ENCODE measurements around the gene PNISR.
"Not testable (repeated sequence)": the region's sequence is repeated elsewhere in the genome, so short reads cannot be mapped to it uniquely, and the experiment has no call there.

The PNISR gene, protein sequence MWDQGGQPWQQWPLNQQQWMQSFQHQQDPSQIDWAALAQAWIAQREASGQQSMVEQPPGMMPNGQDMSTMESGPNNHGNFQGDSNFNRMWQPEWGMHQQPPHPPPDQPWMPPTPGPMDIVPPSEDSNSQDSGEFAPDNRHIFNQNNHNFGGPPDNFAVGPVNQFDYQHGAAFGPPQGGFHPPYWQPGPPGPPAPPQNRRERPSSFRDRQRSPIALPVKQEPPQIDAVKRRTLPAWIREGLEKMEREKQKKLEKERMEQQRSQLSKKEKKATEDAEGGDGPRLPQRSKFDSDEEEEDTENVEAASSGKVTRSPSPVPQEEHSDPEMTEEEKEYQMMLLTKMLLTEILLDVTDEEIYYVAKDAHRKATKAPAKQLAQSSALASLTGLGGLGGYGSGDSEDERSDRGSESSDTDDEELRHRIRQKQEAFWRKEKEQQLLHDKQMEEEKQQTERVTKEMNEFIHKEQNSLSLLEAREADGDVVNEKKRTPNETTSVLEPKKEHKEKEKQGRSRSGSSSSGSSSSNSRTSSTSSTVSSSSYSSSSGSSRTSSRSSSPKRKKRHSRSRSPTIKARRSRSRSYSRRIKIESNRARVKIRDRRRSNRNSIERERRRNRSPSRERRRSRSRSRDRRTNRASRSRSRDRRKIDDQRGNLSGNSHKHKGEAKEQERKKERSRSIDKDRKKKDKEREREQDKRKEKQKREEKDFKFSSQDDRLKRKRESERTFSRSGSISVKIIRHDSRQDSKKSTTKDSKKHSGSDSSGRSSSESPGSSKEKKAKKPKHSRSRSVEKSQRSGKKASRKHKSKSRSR

DNA sequence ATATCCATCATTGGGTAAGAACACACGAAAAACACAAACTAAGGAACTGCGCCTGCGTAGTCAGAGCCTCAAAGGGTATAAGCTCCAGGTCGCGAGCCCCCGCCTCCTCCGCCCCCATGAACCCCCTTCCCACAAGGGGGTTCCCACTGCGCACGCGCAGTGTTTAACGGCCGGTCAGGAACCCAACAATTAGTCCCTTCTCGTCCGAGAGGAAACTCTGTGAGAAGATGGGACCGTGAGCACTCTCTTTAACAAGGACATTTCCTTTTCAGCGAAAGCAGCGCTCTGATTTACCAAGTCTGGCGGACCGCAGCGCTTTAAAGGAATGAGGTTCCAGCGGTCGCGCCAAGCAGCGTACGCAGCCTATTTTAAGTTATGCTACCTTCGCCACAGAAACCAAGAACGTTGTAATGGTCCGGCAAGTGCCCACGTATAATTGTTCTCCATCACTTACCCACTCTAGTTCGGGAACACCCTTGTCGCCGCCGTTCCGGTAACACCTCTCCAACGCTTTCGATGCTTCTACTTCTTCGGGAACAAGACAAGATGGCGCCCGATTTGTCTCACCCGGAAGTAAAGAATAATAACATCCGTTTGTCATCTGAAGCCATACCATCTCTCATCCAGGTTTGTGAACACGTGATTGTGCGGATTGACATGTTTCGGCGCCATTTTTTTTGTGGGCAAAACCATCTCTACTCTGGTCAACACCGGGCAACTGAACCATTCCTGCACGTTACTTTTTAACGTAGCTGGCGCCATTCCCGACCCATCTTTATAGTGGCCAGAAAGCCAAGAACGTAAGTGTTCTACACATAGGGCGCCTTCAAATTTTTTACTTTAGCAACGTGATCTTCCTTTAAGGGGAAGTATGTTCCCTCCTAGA, at the start of gene PNISR:
PNISR (minus strand) TSS at position 548 of the 886 bp plus-strand sequence. CDS start 10,649 bp downstream, outside the sequence.
- peak; percentile 95 to 96 for DNase-seq

DNA sequence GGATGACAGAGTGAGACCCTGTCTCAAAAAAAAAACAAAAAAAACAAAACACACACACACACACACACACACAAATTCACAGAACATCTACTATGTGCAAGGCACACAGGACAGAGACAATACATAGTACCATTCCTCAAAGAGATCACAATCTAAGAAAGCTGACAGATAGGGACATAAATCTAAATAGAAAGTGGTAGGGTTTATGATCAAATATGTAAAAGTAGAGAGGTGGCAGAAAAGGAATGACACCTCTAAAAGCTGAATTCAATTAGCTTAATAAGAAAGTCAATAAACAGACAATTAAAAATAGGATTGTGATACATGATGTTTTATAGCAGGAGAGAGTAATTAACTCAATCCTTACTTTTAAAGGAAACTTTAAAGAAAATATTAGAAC, 48.6 kb upstream of the PNISR start:
- DNase-seq: no peak

DNA sequence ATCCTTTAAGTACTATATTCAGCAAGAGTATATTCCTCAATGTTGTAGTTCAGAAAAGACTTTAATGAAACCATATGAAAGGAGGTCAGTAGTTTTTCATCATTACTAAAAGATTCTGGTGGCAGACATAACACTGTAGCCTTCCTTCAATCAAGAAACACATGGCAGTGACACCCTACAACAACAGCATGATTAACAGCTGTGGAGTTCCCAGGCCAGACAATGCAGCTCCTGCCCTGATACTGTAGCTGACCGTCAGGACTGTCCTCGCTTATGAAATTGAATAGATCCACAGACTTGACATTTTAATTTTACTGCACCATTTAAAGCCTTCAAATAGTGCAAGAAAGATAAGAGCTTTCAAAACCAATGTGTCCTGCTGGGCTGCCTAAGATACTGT, 46.5 kb upstream of the PNISR start:
- DNase-seq: no peak

DNA sequence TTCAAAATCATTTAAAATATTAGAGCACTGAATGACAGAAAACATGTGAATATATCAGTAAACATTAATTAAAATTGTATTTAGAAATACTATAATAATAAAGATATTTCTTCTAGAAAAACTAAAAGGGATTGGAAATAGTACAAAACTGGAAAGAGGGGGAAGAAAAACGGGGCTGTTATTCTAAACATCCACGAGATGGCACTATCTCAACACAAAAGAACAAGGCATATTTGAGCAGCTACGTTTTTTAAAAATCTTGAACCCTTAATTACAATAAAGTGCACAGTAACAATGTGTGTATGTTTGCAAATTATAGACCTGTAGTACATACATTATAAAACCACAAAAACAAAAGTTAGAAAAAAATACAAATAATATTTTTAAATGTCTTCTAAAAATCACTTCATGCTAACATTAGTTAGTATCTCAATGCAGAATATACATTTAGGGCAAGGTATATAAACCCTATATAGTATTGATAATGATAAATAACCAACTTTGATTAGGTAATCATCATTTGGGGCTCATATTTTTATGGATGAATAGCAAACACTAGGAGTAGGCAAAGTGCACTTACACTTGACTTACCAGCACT, 42.5 kb upstream of the PNISR start:
- DNase-seq: peak in 1 of 2 donors; percentile 46

DNA sequence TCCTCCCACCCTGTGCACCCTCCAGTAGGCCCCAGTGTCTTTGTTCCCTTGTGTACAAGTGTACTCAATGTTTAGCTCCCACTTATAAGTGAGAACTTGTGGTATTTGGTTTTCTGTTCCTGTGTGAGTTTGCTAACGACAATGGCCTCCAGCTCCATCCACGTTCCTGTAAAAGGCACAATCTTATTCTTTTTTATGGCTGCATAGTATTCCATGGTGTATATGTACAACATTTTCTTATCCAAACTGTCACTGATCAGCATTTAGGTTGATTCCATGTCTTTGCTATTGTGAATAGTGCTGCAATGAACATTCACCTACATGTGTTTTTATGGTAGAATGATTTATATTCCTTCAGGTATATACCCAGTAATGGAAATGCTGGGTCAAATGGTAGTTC, 34.0 kb upstream of the PNISR start:
- DNase-seq: not testable (repeated sequence)

DNA sequence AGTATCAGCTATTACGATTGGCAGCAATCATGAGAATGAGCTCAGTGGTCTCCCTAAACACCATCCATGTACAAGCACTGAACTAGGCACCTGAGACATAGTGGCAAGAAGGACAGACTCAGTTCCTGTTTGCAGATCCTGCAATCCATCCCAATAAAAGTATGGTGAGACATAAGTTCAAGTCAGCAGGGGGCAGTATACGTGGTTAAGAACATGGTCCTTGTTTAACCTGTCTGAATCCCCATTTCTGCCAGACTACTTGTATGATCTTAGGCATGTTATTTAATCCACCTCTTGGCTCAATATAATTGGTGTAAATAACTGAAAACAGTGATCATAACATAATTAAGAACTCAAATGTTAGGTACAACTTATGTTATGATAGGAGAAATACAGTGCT, 33.2 kb upstream of the PNISR start:
- DNase-seq: peak in 1 of 2 donors; percentile 20

DNA sequence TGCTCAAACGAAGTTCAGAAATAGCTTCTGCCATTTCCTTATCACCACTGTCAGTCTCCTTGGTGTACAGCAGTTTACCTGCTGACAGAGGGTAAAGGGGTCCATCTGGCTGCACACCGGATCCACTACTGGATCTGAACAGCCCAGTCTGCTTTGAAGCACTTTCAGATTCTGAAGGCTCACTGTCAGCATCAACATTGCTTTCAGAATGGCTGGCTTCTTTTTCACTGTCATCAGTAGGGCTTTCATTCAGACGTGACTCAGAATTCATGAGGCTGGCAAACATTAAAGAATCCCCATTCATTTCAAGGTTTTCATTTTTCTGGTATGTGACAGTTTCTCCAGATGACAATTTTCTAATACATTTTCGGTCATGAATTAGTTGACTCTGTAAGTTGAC, 21.0 kb upstream of the PNISR start:
- DNase-seq: no peak

DNA sequence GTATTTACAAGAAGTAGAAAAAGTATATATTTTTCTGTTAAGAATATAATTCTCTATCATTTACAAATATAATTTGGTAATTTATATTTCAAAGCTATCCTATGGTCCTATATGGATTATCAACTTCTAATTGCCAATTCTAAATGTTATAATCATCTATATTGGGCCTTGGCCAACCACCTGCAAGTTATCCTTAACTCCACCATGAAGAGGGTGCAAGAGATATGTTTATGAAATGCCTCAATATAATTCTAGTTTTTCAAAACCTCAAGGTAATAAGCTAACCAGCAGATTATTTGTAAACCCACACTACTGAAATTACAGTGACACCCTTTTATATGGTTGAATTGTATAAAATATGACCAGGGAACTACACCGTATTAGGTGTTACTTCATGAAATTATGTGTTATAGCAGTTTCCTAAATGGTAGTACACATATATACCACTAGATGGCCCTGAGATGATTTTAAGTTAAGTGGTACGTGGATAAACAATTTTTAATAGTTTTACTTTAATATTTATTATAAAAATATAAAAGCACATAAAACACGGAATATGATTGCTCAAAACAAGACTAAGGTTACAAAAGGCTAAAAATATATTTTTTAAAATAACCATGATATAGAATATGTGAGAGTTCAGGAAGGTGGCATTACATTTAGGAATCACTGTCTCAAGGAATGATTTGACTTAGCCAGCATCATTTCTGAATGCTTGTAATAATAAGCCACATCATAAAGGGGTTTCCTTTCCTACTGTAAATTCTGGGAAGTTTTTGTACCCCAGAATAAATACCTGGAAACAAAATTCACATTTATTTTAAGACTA, 9.8 kb upstream of the PNISR start:
- DNase-seq: peak in 1 of 2 donors; percentile 59

DNA sequence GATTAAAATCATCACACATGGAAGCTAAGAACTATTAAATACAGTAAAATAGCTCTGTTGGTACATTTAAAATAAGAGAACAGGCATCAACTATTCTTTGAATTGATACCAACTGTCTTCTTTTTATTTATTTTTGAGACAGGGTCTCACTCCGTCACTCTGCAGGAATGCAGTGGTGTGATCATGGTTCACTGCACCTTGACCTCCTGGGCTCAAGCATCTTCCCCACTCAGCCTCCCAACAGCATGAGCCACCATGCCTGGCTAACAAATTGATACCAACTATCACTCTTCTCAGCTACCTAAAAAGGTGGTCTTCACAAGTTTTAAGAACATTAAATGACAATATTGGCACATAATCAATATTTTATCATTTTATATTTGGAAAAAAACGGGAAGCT, 7.8 kb upstream of the PNISR start:
- DNase-seq: no peak

DNA sequence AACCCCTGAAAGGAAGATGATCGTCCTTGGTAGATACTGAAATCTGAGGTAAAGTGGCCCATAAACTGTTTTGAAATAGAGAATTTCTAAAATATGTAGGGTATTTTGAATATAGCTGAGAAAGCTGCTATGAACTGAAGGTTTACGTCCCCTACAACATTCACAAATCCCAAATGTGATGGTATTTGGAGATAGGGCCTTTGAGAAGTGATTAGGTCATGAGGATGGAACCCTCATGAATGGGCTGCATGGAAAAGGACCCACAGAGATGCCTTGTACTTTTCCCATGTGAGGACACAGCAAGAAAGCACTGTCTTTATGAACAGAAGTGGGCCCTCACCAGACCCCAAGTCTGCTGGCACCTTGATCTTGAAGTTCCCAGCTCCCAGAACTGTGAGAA, 6.8 kb upstream of the PNISR start:
- DNase-seq: no peak

DNA sequence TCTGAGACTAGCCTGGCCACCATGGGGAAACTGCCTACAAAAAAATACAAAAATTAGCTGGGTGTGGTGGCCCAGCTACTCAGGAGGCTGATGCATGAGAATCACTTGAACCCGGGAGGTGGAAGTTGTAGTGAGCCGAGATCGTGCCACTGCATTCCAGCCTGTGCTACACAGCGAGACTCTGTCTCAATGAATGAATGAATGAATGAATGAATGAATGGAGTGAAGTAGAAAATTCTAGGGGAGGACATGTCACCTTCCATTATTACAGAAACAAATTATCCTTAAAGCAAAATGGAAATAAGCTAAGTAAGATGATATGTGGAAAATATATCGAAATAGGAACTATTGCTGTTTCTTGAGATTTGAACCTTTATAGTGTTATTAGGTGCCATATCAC, 2.9 kb upstream of the PNISR start:
- no peak for DNase-seq

DNA sequence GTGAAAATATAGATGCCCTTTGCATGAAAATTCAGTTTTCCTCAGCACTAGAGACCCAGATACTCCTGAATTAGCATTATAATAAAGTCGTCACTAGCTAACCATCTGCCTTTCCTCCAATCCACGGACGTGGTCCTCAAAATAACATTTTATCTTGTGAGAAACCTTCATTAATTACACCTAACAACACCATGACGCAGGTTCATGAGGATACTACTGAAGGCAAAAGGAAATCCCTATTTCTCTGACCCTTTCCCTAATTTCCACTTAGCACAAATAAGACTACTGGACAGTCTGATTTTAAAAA, 1.3 kb upstream of the PNISR start:
- DNase-seq: no peak

DNA sequence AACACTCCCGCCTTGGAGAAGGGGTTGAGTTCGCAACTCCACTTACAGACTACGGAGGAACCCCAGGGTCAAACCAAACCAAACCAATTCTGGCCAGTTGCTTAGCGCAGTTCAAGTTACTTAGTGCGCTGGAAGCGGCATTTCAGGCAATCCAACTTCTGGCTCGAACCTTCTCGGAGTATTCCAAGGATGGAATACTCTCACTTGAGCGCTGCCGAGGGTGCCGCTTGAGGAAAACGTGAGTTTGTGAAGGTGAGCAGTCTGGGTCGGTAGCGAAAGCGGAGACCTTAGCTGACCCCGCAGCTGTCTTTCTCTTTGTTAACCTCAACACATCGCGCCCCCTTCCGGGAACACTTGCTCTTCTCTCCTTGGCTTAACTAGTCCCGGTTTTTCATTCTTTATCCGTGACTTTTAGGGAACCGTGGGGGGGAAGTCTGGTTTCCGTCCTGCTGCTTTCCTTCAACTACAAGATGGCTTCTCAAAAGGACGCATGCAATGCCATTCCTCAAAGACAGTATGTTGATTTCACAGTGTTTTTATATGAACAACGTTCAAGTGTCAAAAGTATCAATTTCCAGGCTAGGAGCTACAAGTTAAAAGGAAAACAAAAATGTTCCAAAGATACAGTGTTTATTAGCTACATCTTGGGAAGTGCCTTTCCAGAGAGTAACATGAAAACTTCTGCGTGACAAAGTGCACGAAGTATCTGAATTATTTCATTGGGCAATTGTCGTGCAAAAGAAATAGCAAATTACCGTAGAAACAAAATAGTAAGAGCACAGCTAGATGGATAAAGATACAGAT, 741 bp upstream of the PNISR start:
- DNase-seq: peak; percentile 65 to 67

DNA sequence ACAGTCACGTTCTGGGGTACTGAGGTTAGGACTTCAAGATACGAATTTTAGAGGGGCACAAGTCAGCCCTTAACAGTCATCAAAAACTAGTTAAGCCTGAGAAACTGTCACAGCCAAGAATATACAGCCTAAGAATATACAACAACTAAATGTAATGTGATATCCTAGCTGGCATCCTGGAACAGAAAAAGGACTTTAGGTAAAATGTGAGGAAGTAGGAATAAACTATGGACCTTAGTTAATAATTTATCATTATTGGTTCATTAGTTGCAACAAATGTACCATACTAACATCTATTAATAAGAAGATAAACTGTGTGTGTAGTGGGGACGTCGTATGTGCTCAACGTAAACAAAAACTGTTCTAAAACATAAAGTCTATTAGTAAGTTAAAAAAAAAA, 1.1 kb downstream of the PNISR start:
- no peak for DNase-seq

DNA sequence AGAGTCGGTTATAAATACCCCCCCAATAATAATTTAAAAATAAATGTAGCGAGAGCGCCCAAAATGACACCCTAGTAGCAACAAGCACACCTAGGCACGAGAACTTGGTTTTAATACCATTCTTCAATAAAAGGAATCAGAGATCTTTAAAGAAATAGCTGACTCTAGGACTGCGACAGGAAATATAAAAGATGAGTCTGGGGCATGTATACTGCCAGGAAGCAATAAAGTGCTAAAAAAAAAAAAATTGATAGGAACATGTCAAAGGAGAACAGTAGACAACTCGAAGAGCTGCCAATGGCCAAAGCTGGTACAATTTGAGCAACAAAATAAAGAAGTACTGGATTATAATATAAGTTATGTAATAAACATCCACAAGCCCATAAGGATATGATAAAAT, 2.2 kb downstream of the PNISR start:
- no peak for DNase-seq

DNA sequence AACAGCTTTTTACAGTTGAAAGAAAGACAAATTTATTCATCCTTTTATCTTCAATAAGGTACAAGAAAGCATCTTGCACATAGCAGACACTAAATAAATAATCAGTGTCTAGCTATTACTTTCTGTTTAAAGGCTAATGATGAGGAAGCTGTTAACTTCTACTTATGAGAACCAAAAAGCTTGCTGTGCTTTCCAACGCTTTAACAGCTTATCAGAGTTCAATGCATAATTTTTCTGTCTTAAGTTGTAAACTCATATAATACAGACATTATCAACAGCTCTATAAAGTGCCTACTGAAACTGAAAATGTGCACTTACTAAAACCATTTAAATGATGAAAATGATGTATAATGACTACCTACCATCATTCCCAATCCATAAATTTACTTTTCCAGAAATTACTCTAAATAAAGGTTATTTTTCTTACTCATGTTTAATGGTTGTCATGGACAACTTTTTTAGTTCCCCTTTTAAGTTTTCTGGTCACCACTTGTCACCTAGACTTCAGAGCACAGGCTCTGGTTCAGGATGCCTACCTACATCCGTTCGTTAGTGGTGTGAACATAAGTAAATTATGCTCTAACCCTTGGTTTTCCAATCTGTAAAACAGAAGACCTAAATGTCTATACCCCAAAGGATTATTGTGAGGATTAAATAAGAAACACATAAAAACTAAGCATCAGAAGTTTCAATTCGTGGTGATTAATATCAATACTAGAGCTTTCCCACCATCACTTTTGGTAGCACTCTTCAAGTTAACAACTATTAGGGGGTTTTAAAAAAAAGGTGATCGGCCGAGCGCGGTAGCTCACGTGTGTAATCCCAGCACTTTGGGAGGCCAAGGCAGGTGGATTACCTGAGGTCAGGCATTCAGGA, 8.0 kb downstream of the PNISR start:
- DNase-seq: no peak

DNA sequence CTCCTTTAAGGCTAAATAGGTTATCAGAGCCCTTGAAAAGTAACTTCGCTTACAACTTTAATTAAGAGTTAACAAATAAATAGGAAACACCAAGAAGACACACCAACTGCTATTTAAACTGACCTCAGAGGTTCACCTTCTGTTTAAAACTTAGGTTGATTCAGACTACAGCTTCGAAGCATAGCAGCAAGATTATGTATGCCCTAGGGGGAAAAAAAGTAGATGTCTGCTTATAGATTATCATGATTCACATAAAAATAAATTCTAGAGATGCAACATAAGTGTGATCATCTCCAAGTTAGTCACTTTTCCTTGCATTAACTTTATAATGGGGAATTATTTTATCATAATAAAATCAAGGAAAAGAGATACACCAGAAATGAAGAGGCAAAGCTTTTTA, 8.9 kb downstream of the PNISR start:
- no peak for DNase-seq

DNA sequence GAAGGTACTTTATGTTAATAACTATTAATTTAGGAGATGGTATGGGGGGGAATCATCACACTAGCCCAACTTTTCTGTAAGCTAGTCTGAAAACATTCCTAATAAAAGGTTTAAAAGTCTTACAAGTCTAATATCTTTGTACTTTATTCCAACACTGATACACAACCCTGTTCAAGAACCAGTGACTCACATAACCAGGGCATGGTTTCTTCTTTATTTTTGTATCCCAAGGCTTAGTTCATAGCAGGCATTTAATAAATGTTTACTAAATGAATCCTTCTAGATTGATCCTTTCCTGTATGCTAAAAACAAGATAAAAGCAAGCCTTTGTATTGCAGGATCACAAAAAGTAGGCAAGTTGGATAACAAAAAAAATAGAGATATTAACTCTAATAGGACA, 9.7 kb downstream of the PNISR start:
- DNase-seq: no peak

DNA sequence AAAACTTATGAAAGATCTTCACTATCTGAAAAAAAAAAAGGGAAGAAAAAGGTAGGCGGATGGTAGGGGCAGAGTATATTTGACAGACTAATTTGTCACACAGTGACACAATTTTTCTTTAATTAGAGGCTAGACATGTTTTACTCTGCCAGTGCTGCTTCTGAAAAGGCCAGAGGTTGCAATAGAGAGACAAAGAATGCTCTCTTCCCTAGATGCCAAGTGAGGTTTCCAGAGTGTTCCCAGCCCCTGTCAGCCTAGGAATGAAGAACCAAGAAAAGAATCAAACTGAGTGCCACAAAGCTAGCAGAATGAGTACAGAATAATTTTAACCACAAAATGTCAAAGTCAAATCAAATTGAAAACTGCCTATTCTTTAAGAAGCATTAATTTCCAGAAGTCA, 13.0 kb downstream of the PNISR start:
- DNase-seq: no peak

DNA sequence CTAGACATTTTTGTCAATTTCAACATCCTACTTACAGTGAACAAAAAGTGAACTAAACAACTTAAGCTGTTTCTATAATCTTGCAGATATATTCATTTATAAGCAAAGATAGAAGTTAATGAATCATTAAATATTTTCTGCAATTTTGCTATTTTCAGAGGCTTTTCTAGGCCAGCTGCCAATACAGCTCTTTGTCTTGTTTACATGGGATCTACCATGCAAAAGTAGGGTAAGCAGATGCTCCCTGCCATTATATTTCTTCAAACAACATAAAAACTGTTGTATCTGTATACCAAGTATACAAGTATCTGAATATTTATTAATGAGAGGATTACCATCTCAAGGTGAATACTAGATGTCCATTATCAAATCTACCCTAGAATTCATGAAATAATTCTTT, 15.4 kb downstream of the PNISR start:
- no peak for DNase-seq

All from CD4-positive, alpha-beta T cell treated with Interleukin-4 for 1 hour (primary cell).